Subcutaneous abdominal adipose tissue (tissue), 5 donors: Measurements from ENCODE around the gene C8A.

Experiments
- H3K27ac ChIP-seq: one replicate; pipeline ENCODE4 v1.7.0; 2013; ENCODE audit warnings: low read depth, mild to moderate bottlenecking, inconsistent platforms, low read length, moderate library complexity
- H3K27me3 ChIP-seq, 5 donors: one replicate each; pipeline ENCODE4 v1.7.0; 2013; ENCODE audit warnings: low read length in 5 of 5, inconsistent platforms in 1 of 5; ENCODE audit not compliant: control insufficient read depth in 5 of 5, insufficient read depth in 4 of 5
- H3K36me3 ChIP-seq, 5 donors: one replicate each; pipeline ENCODE4 v1.7.0; 2013; ENCODE audit warnings: low read length in 5 of 5; ENCODE audit not compliant: control insufficient read depth in 5 of 5, insufficient read depth in 5 of 5
- H3K4me1 ChIP-seq, 5 donors: one replicate each; pipeline ENCODE4 v1.7.0; 2013; ENCODE audit warnings: low read length in 5 of 5, mild to moderate bottlenecking in 3 of 5, moderate library complexity in 1 of 5; ENCODE audit not compliant: control insufficient read depth in 5 of 5, insufficient read depth in 5 of 5
- H3K4me3 ChIP-seq, 5 donors: one replicate each; pipeline ENCODE4 v1.7.0; 2013; ENCODE audit warnings: low read length in 5 of 5, low read depth in 1 of 5
- H3K9ac ChIP-seq, 5 donors: one replicate each; pipeline ENCODE4 v1.7.0; 2013; ENCODE audit warnings: low read length in 5 of 5, mild to moderate bottlenecking in 4 of 5, moderate library complexity in 3 of 5
- H3K9me3 ChIP-seq, 5 donors: one replicate each; pipeline ENCODE4 v1.7.0; 2013; ENCODE audit warnings: low read length in 5 of 5; ENCODE audit not compliant: control insufficient read depth in 5 of 5
- donor health status: healthy.
- donor health status: healthy.
- donor health status: healthy.
- donor health status: healthy.
- donor health status: healthy.

C8A gene

DNA sequence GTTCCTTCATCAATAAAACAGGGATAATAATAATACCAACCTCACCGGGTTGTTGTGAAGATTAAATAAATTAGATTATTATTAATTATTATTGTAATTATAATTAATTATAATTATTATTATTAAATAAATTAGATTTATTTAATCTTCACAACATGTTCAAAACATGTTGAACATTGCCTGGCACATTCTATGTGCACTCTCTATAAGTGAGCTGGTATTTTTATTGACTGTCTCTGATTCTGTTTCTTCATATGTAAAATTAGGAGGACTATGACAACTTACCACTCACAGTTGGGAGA, 112.1 kb downstream of the C8A start:
- H3K27me3 ChIP-seq, result no peaks in the 10 kb centered on the region
- no peak overlapping the region for H3K4me3 ChIP-seq
- peaks cover 0 to 2% (median 0%) of the 10 kb centered on the region in 5 donors for H3K9me3 ChIP-seq
- no peaks in the 10 kb centered on the region for H3K36me3 ChIP-seq
- peaks cover 0 to 5% (median 0%) of the 10 kb centered on the region in 5 donors for H3K4me1 ChIP-seq
- no peak overlapping the region for H3K27ac ChIP-seq
- H3K9ac ChIP-seq, result no peak overlapping the region

DNA sequence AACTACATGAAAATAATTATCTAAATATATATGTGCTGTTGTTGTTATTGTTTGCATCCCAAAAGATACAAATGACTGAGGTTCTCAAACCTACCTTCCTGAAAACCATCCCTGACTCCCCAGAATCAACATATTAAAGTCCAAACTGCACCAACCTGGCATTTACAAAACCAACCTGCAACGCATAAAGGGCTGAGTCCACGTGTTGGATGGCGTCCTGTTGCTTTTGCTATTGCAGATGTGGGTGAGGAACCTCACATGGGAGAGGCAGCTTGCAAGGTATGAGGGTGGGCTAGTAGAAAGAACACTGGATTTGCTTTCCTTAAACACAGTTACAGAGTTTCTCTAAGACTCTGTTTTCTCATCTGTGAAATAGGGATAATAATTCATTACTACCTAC, 112.8 kb downstream of the C8A start:
- no peak overlapping the region for H3K27ac ChIP-seq
- peaks cover 0 to 2% (median 0%) of the 10 kb centered on the region in 5 donors for H3K9me3 ChIP-seq
- H3K4me3 ChIP-seq, result no peak overlapping the region
- no peaks in the 10 kb centered on the region for H3K36me3 ChIP-seq
- H3K4me1 ChIP-seq, result peaks cover 0 to 5% (median 0%) of the 10 kb centered on the region in 5 donors
- H3K27me3 ChIP-seq, result no peaks in the 10 kb centered on the region
- no peak overlapping the region for H3K9ac ChIP-seq
